ENCODE measurements around the gene ANKRD39. TPM values are rescaled to one million over a fixed set of nuclear protein-coding genes. Genes with fewer than 3 reads are reported as not detected.

The ANKRD39 gene
- total and polyA plus RNA-seq, 9 of the 15 experiments (the other 6 are each of a cell fraction or from before 2014, with no cell fraction given) = 8.2 to 33.1 (median 23.8) TPM

DNA sequence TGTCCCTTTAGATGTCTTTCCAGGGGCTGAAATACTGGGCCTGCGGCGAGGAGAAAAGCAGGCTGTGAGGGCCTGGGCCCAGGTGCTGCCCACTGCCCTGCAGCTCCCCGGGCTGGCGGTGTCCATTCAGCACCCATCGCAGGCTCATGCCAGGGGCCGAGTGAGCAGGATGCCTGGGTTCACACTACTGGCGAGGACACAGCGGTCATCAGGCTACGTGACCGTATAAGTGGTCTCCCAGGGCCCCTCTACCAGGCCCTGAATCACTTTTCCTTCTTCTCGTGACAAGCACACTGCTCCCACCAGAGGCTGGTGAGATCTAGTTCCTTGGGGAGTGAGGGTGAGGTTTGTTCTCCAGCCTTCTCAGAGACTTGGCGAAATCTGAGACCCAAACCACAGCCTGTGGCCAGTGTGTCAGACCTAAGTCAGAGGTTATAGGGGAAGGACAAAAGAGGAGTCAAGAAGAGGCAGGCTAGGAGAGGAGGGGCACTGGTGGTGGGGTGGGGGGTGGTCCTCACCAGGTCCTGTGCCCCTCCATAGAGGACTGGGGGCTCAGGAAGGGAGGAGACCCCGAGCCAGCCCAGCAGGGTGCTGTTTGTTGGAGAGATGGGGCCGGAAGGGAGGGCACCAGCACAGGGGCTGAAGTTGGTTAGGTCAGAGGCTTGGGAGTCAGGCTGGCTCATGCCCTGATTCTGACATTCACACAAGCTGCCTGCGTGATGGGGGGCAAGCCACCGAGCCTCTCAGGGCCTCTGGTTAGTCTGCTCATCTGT, 18.6 kb upstream of the ANKRD39 start (continued):
- TF ChIP-seq SOX6 (IDR thresholded peaks at IDR 0.05) (no peak), KAT7 (CRISPR knock-in tag; IDR thresholded peaks at IDR 0.05; ENCODE audit: borderline replicate concordance) (peak; percentile 80; the same call in 1 of the 2 replicates), RBM39 (optimal IDR thresholded peaks at IDR 0.05; ENCODE audit: low read depth, low read length) (peak; percentile 7), PHB (CRISPR knock-in tag; IDR thresholded peaks at IDR 0.05) (peak; percentile 35; the same call in 1 of the 2 replicates), MAZ (CRISPR knock-in tag; conservative IDR thresholded peaks at IDR 0.05 in 1 of 2, IDR thresholded peaks at IDR 0.05 in 1 of 2) (0 out of 4 replicates have a peak, but pooled peaks of 1 of the 2 experiments have one; percentile 8), ZNF3 (CRISPR knock-in tag; IDR thresholded peaks at IDR 0.05) (no peak), FOXJ3 (CRISPR knock-in tag; IDR thresholded peaks at IDR 0.05) (no peak), ETV5 (CRISPR knock-in tag; IDR thresholded peaks at IDR 0.05; ENCODE audit: low read depth) (no peak), ZNF436 (CRISPR knock-in tag; IDR thresholded peaks at IDR 0.05) (no peak), POLR2G (IDR thresholded peaks at IDR 0.05; ENCODE audit: low read depth, low read length) (peak; percentile 70), STAT5A (IDR thresholded peaks at IDR 0.05; ENCODE audit: borderline replicate concordance, low read length) (no peak), PRMT5 (CRISPR knock-in tag; IDR thresholded peaks at IDR 0.05) (0 out of 2 replicates have a peak, but pooled peaks have one; percentile 41)
- TF ChIP-seq, protein P1, sequence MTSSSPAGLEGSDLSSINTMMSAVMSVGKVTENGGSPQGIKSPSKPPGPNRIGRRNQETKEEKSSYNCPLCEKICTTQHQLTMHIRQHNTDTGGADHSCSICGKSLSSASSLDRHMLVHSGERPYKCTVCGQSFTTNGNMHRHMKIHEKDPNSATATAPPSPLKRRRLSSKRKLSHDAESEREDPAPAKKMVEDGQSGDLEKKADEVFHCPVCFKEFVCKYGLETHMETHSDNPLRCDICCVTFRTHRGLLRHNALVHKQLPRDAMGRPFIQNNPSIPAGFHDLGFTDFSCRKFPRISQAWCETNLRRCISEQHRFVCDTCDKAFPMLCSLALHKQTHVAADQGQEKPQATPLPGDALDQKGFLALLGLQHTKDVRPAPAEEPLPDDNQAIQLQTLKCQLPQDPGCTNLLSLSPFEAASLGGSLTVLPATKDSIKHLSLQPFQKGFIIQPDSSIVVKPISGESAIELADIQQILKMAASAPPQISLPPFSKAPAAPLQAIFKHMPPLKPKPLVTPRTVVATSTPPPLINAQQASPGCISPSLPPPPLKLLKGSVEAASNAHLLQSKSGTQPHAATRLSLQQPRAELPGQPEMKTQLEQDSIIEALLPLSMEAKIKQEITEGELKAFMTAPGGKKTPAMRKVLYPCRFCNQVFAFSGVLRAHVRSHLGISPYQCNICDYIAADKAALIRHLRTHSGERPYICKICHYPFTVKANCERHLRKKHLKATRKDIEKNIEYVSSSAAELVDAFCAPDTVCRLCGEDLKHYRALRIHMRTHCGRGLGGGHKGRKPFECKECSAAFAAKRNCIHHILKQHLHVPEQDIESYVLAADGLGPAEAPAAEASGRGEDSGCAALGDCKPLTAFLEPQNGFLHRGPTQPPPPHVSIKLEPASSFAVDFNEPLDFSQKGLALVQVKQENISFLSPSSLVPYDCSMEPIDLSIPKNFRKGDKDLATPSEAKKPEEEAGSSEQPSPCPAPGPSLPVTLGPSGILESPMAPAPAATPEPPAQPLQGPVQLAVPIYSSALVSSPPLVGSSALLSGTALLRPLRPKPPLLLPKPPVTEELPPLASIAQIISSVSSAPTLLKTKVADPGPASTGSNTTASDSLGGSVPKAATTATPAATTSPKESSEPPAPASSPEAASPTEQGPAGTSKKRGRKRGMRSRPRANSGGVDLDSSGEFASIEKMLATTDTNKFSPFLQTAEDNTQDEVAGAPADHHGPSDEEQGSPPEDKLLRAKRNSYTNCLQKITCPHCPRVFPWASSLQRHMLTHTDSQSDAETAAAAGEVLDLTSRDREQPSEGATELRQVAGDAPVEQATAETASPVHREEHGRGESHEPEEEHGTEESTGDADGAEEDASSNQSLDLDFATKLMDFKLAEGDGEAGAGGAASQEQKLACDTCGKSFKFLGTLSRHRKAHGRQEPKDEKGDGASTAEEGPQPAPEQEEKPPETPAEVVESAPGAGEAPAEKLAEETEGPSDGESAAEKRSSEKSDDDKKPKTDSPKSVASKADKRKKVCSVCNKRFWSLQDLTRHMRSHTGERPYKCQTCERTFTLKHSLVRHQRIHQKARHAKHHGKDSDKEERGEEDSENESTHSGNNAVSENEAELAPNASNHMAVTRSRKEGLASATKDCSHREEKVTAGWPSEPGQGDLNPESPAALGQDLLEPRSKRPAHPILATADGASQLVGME (CRISPR knock-in tag; IDR thresholded peaks at IDR 0.05) = no peak

All from K562 (cell line).